Superior temporal gyrus (tissue), 1 donor: ENCODE measurements around the gene DDX56.

Experiments
- DNase-seq: peaks from one replicate; pipeline ENCODE4 v3.0.0-alpha.2; 2016; ENCODE audit errors: extremely low spot score

DDX56 gene

GRCh38 chr7:44535348-44536064 lies 38.2 kb downstream of the DDX56 start:
- DNase-seq: no peak

- DNase-seq: no peak
Measured at GRCh38 chr7:44534501-44534900, 39.2 kb downstream of the DDX56 start.

- no peak for DNase-seq
Measured at GRCh38 chr7:44534087-44534486, 39.6 kb downstream of the DDX56 start.

- DNase-seq: no peak
Measured at GRCh38 chr7:44533301-44534055, 40.2 kb downstream of the DDX56 start.

- no peak for DNase-seq
Measured at GRCh38 chr7:44531421-44532380, 42.0 kb downstream of the DDX56 start.

GRCh38 chr7:44530990-44531389 lies 42.7 kb downstream of the DDX56 start:
- no peak for DNase-seq

- DNase-seq: no peak
Measured at GRCh38 chr7:44524811-44525388, 48.8 kb downstream of the DDX56 start.

- no peak for DNase-seq
Measured at GRCh38 chr7:44522315-44522714, 51.4 kb downstream of the DDX56 start.

GRCh38 chr7:44521347-44522095 lies 52.2 kb downstream of the DDX56 start:
- DNase-seq: no peak

- no peak for DNase-seq
Measured at GRCh38 chr7:44520574-44520973, 53.1 kb downstream of the DDX56 start.

- DNase-seq: no peak
Measured at GRCh38 chr7:44519546-44519945, 54.2 kb downstream of the DDX56 start.

GRCh38 chr7:44518761-44519160 lies 54.9 kb downstream of the DDX56 start:
- DNase-seq: no peak

GRCh38 chr7:44517175-44517574 lies 56.5 kb downstream of the DDX56 start:
- no peak for DNase-seq
